NOMO-1 treated with DMSO at 0.1 percent for 48 hours (cell line): ENCODE measurements around the gene OIT3.
"Not testable (repeated sequence)": the region's sequence is repeated elsewhere in the genome, so short reads cannot be mapped to it uniquely, and the experiment has no call there.

Experiments
- DNase-seq: peaks from one replicate; lab custom pipeline; 2025; ENCODE audit not compliant: unreplicated experiment; lab: John Stamatoyannopoulos, UW

Gene OIT3

GRCh38 chr10:72899545-72899944 is 6.0 kb downstream of the OIT3 start:
- no peak for DNase-seq

GRCh38 chr10:72903941-72904446 is 10.5 kb downstream of the OIT3 start:
- not testable (repeated sequence) for DNase-seq

GRCh38 chr10:72904806-72905205 is 11.3 kb downstream of the OIT3 start:
- DNase-seq = peak; percentile 36

- DNase-seq = no peak
Measured at GRCh38 chr10:72906446-72906845, 12.9 kb downstream of the OIT3 start.

GRCh38 chr10:72910705-72911104 is 17.2 kb downstream of the OIT3 start:
- no peak for DNase-seq

- no peak for DNase-seq
Measured at GRCh38 chr10:72911758-72912157, 18.2 kb downstream of the OIT3 start.

GRCh38 chr10:72912736-72913135 is 19.2 kb downstream of the OIT3 start:
- DNase-seq = no peak

GRCh38 chr10:72913287-72913686 is 19.7 kb downstream of the OIT3 start:
- DNase-seq = no peak

GRCh38 chr10:72917201-72917600 is 23.7 kb downstream of the OIT3 start:
- DNase-seq = not testable (repeated sequence)

- not testable (repeated sequence) for DNase-seq
Measured at GRCh38 chr10:72917803-72918332, 24.3 kb downstream of the OIT3 start.

- no peak for DNase-seq
Measured at GRCh38 chr10:72918352-72918751, 24.8 kb downstream of the OIT3 start.

- DNase-seq = not testable (repeated sequence)
Measured at GRCh38 chr10:72921147-72921683, 27.7 kb downstream of the OIT3 start.

GRCh38 chr10:72924351-72924750 is 30.8 kb downstream of the OIT3 start:
- DNase-seq = no peak

- no peak for DNase-seq
Measured at GRCh38 chr10:72925951-72926465, 32.5 kb downstream of the OIT3 start.

- DNase-seq = no peak
Measured at GRCh38 chr10:72927485-72927884, 33.9 kb downstream of the OIT3 start.

- no peak for DNase-seq
Measured at GRCh38 chr10:72928798-72929197, 35.3 kb downstream of the OIT3 start.

- no peak for DNase-seq
Measured at GRCh38 chr10:72930276-72930675, 36.7 kb downstream of the OIT3 start.

GRCh38 chr10:72932259-72933015 is 38.9 kb downstream of the OIT3 start:
- DNase-seq = peak; percentile 5

- no peak for DNase-seq
Measured at GRCh38 chr10:72935361-72935760, 41.8 kb downstream of the OIT3 start.

- no peak for DNase-seq
Measured at GRCh38 chr10:72943498-72944234, 50.1 kb downstream of the OIT3 start.

- DNase-seq = no peak
Measured at GRCh38 chr10:72946963-72947362, 53.4 kb downstream of the OIT3 start.
